Mononuclear cell (primary cell): ENCODE data around the gene TNPO2. TPM values are rescaled to one million over a fixed set of nuclear protein-coding genes. Genes with fewer than 3 reads are reported as not detected.
A peak's percentile ranks its signal among the peaks of the same experiment; 100 is the strongest.
"Not testable (repeated sequence)": the region's sequence is repeated elsewhere in the genome, so short reads cannot be mapped to it uniquely, and the experiment has no call there.

Experiments
- H3K27me3 ChIP-seq: 2 replicates; pipeline ENCODE4 v1.6.0; 2011; ENCODE audit warnings: low read length, control low read depth; ENCODE audit not compliant: insufficient read depth
- H3K4me1 ChIP-seq: 2 replicates; pipeline ENCODE4 v1.5.1; 2011; ENCODE audit warnings: mild to moderate bottlenecking, low read length, control low read depth; ENCODE audit not compliant: insufficient read depth
- H3K4me3 ChIP-seq: 2 replicates; pipeline ENCODE4 v1.5.1; 2011; ENCODE audit warnings: mild to moderate bottlenecking, low read length, moderate library complexity
- H3K9me3 ChIP-seq: 2 replicates; pipeline ENCODE4 v1.5.1; 2011; ENCODE audit warnings: low read depth, mild to moderate bottlenecking, control low read depth, low read length
- total RNA-seq: library from RNA; depleted of rRNA; stranded (reverse); fragments of >200 nt; gene quantifications from one replicate; pipeline ENCODE4 v1.2.3, GENCODE V29; 2012

Gene TNPO2
- total RNA-seq, 1 donor = 20.3 TPM

DNA sequence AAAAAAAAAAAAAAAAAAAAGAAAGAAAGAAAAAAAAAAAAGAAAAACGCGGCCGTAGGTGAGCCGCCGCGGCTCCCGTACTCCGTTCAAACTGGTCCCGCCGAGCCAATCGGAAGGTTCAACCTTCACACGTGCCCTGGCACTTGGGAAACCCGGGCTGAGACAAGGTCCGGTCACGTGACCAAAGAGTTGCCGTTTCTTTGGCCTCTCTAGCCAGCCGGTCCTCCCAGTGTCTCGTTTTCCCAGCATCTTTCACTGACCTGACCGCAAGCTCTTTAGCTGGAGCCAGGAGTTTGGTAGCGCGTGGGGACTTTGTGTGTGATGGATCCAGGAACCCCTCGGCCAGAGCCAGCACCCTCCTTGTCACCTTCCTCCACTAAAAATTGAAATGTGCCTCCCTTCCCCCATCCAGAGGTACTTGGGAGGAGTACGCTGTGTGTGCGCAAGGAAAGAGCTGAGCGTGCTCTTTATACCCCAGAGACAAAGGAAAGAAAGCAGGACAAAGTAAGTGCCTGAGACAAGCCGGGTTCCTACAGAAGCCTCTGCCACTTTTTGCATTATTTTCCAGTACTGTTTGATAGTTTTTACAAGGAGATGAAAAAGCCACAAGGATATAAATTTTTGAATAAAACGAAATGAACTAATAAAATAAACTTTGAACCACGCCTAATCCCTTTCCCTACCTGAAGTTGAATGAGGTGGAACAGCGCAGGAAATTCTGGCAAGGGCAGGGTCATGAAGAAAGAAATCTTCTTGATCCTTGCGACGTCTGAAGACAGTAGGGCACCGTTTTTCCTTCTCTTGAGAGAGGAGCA, 959 bp downstream of the TNPO2 start:
- Histone ChIP-seq H3K4me3 (peak overlapping the region; percentile 89), H3K4me1 (peaks cover 34% of the 10 kb centered on the region), H3K27me3 (no peaks in the 10 kb centered on the region), H3K9me3 (no peaks in the 10 kb centered on the region)

DNA sequence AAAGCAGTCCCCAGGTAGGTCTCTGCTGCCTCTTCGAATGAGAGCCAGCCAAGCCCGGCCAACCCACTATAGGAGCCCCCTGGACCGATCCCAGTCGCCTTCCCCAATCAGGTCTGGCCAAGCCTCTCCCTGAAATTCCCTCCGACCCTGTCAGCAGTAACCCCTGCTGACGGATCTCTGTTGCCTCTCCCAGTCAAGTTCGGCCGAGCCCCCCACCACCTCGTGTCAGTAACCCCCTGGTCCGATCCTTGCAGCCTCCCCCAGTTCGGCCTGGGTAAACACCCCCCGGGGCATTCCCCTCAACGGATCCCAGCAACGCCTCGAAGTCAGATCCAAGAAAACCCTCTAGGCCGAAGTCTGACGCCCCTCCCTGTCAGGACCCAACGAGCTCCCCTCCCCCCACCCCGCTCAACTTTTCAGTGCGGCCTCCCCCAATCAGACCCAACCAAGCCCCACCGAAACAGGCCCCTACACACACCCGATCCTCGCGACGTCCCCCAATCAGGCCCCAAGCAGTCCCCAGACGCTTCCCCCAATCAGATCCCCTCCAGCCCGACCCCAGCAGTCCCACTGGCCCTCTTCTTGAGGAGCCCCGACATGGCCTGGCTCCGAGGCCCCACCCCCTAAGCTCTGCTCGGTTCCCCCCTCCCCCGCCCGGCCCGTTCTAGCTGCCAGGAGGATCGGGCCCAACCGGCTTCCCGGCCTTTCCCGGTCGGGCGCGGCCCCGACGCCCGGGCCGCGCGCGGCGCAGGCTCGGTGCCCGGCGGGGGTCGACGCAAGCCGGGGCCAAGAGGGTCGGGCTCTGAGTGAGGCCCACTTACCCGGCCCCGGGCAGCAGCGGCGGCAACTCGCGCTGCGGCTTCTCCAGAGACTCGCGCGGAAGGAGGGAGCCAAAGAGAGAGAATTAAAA, 1.8 kb downstream of the TNPO2 start:
- Histone ChIP-seq H3K4me1 (peaks cover 34% of the 10 kb centered on the region), H3K4me3 (peak overlapping the region; percentile 89), H3K9me3 (no peaks in the 10 kb centered on the region), H3K27me3 (no peaks in the 10 kb centered on the region)

DNA sequence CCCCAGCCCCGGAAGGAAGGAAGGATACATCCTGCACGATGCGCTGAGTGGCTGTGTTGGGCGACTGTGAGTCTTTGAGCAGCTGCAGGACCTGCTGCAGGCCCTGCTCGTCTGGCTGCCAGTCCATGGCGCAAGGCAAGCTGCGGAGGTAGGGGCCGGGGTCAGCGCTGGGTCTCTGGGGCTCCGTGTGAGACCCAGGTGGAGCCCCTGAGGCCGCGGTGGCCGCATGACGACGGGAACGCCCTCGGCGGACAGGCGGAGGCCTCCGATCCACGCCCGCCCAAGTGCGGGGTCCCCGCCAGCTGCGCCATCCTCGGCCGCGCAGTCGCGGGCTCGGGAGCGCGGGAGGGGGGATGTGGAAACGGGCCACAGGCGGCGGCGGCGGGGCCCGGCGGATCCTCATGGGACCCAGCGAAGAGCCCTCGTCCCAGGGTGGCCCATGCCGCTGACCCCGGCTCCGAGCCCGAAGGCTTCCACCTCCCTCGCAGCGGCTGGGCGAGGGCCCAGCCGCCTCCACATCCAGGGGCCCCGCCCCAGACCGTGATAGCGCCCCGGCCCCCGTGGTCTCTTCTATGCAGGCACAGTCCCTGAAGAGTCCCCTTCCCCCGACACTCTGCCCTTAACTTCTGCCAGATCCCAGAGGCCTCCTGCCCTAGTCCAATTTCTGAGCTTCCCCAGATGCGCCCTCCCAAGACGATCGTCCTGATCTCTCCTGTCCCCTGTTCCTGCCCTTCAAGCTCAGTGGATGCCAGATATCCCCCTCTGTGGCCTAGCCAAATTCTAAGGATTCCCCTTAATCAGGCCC, 2.7 kb downstream of the TNPO2 start:
- Histone ChIP-seq H3K9me3 (no peaks in the 10 kb centered on the region), H3K27me3 (no peaks in the 10 kb centered on the region), H3K4me3 (peak overlapping the region; percentile 89)

DNA sequence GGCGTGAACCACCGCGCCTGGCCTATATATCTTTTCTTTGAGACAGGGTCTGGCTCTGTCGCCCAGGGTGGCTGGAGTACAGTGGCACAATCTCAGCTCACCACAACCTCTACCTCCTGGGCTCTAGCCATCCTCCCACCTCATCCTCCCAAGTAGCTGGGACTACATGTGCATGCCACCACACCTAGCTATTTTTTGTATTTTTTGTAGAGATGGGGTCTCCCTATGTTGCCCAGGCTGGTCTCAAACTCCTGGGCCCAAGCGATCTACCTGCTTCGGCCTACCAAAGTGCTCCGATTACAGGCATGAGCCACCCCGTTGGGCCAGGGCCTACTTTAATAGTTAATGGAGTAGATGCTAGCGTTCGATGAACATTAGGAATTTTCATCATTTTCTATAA, 3.4 kb downstream of the TNPO2 start:
- H3K9me3 ChIP-seq = no peaks in the 10 kb centered on the region
- peaks cover 34% of the 10 kb centered on the region for H3K4me1 ChIP-seq
- H3K4me3 ChIP-seq = no peak overlapping the region
- no peaks in the 10 kb centered on the region for H3K27me3 ChIP-seq

More for the DNA sequence above, 2.7 kb downstream of the TNPO2 start:
- peaks cover 34% of the 10 kb centered on the region for H3K4me1 ChIP-seq

DNA sequence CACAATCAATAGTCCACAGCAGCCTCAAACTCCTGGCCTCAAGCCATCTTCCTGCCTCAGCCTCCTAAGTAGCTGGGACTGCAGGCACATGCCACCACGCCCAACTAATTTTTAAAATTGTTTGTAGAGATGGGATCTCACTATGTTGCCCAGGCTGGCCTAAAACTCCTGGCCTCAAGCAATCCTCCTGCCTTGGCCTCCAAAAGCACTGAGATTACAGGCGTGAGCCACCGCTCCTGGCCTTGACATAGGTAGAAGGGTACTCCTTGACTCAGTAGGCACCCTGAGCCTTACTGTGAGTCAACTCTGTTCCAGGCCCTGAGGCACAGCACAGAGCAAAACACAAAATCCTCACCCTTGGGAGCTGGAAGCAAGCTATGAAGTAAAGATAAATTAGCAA, 7.8 kb downstream of the TNPO2 start:
- Histone ChIP-seq H3K4me3 (no peak overlapping the region), H3K4me1 (peaks cover 7% of the 10 kb centered on the region), H3K27me3 (no peaks in the 10 kb centered on the region), H3K9me3 (no peaks in the 10 kb centered on the region)

DNA sequence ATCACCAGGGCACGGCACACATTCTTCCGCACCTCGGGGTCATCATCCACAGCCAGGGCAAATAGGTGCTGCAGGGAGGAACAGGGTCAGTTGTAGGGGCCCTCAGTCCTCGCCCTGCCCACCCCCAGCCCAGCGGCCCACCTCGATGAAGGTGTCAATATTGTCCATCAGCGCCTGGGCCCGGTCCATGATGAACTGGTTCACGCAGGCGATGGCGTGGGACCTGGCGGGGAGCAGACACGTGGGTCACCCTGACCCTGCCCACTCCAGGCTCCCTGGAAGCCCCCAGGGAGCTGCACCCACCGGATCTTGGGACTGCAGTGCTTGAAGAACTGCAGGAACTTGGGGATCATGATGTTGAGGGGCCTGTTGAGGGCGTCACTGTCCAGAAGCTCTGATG, 8.6 kb downstream of the TNPO2 start:
- H3K4me3 ChIP-seq = no peak overlapping the region
- H3K27me3 ChIP-seq = no peaks in the 10 kb centered on the region
- H3K4me1 ChIP-seq = no peaks in the 10 kb centered on the region
- H3K9me3 ChIP-seq = no peaks in the 10 kb centered on the region

DNA sequence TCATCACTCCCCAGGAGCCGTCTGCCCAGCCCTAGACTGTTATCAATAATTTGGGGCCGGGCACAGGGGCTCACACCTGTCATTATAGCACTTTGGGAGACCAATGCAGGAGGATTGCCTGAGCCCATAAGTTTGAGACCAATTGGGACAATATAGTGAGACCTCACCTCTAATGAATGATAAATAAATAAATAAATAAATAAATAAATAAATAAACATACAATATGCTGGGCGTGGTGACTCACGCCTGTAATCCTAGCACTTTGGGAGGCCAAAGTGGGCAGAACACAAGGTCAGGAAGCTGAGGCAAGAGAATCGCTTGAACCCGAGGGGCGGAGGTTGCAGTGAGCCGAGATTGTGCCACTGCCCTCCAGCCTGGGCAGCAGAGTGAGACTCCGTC, 10.4 kb downstream of the TNPO2 start:
- not testable (repeated sequence) for H3K4me1 ChIP-seq, H3K4me3 ChIP-seq

DNA sequence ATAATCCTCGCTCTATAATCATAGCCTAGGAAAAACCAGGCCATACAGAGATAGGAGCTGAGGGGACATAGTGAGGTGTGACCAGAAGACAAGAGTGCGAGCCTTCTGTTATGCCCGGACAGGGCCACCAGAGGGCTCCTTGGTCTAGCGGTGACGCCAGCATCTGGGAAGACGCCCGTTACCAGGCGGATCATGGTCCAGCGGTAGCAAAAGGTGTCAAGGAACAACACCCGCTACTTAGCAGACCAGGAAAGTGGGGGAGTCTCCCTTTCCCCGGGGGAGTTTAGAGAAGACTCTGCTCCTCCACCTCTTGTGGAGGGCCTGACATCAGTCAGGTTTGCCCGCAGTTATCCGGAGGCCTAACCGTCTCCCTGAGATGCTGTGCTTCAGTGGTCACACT, 11.7 kb downstream of the TNPO2 start:
- not testable (repeated sequence) for H3K4me1 ChIP-seq, H3K27me3 ChIP-seq, H3K4me3 ChIP-seq, H3K9me3 ChIP-seq

More for the DNA sequence above, 10.4 kb downstream of the TNPO2 start:
- H3K27me3 ChIP-seq, H3K9me3 ChIP-seq: not testable (repeated sequence)

DNA sequence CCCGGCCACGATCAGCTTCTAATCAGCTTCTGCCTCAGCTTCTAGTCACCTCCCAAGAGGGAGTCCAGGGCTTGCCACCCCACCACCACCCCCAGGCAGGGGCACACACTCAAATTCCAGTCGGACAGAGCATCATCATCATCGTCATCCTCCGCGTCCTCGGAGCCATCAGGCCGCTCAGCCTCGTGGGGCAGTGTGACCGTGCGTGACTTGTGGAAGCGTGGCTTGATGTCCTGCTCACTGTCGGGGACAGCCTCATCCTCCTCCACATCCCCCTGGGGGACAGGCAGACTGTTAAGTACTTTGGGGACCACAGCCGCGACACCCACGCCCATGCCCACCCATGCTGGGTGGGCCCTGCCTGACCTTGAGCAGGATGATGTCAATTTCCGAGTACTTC, 12.5 kb downstream of the TNPO2 start:
- Histone ChIP-seq H3K4me1 (no peaks in the 10 kb centered on the region), H3K4me3 (no peak overlapping the region), H3K27me3 (no peaks in the 10 kb centered on the region), H3K9me3 (no peaks in the 10 kb centered on the region)

DNA sequence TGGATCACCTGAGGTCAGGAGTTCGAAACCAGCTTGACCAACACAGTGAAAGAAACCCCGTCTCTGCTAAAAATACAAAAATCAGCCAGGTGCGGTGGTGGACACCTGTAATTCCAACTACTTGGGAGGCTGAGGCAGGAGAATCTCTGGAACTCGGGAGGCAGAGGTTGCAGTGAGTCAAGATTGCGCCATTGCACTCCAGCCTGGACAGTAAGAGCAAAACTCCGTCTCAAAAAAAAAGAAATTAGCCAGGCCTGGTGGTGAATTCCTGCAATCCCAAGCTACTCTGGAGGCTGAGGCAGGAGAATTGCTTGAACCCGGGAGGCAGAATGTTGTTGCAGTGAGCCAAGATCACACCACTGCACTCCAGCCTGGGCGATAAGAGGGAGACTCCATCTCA, 15.1 kb downstream of the TNPO2 start:
- no peaks in the 10 kb centered on the region for H3K27me3 ChIP-seq
- H3K9me3 ChIP-seq = no peaks in the 10 kb centered on the region
- H3K4me1 ChIP-seq = no peaks in the 10 kb centered on the region
- H3K4me3 ChIP-seq = no peak overlapping the region

DNA sequence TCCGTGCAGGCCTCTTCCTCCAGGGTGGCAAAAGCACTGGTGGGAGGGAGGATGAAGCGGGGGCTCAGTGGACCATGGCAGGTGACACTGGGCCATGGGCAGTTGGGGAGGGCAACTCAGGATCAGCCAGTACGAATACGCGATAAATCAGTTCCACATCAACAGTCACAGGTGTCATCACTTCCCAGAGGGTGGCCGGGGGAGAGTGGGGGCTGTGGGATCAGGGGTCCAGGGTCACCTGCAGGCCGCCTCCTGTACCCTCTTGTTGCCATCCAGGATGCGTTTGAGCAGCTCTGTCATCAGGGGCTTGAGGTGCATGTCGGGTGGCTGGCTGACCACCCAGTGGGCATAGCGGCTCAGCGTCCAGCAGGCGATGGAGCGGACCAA, 17.4 kb downstream of the TNPO2 start:
- H3K9me3 ChIP-seq = no peaks in the 10 kb centered on the region
- no peaks in the 10 kb centered on the region for H3K27me3 ChIP-seq
- H3K4me1 ChIP-seq = no peaks in the 10 kb centered on the region
- H3K4me3 ChIP-seq = no peak overlapping the region

DNA sequence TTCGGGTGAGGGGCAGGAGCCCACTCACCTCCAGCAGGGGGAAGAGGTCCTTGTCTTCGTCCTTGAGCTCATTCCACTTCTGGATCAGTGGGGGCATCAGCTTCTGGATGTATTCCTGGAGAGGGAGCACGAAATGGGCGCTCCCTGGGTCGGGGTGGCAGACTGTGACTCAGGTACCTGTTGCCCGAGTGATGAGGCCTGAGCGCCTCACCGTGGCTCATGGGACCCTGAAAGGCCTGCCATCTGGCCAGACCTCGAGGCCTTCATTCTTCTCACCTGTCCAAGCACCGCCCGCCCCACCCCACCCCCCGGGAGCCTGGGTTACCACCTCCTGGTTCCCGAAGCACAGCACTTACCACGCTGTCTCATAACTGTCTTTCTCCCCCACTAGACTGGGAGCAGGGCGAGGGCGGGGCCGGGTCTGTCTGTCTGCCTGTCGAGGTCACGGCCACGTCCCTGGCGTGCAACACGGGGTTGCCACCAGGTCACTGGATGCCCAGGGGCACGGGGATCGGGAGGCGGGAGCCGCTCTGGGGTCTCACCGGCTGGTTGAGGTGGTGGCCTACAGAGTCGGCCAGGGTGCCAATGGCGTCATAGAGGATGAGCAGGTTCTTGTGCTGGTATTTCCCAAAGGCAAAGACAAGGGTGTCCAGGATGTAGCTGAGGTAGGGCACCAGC, 17.9 kb downstream of the TNPO2 start:
- Histone ChIP-seq H3K4me1 (no peaks in the 10 kb centered on the region), H3K27me3 (no peaks in the 10 kb centered on the region), H3K4me3 (no peak overlapping the region), H3K9me3 (no peaks in the 10 kb centered on the region)

DNA sequence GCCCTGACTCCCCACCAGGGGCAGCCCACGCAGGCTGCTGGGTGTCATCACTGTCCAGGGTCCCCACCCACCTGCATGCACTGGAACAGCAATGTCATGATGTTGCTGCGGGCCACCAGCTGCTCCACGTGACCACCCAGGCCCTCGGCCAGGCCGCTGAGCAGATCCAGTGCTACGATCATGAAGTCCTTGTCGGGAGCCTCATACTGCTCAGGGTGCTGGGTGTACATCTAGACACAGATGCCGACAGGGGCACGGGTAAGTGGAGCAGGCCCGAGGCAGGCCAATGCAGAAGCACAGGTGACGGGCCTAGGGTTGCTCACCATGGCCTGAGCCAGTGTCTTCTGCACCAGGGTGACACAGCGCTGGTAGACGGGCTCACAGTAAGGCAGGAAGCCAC, 18.6 kb downstream of the TNPO2 start:
- no peaks in the 10 kb centered on the region for H3K4me1 ChIP-seq
- H3K27me3 ChIP-seq = no peaks in the 10 kb centered on the region
- no peak overlapping the region for H3K4me3 ChIP-seq
- no peaks in the 10 kb centered on the region for H3K9me3 ChIP-seq

DNA sequence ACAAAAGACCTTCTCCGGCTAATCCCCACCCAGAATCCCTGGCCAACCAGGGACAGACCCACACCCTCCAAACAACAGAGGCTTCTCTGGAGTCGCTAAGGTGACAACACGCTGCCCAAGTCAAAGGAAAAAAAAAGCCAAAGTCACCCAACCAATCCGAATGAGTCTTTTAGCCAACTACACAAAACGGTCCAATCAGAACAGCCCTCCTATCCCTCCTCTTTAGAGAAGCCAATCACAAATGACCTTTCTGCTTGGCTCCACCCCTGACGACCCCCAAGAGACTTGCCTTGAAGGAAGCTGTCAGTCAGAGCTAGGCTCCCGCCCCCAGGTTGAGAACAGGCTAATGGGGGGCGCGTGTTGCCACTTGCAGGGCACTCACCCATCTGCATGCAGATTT, 20.7 kb downstream of the TNPO2 start:
- Histone ChIP-seq H3K4me3 (no peak overlapping the region), H3K4me1 (no peaks in the 10 kb centered on the region), H3K27me3 (no peaks in the 10 kb centered on the region), H3K9me3 (no peaks in the 10 kb centered on the region)
